H1 (cell line): ENCODE measurements around the gene AATK. TPM values are rescaled to one million over a fixed set of nuclear protein-coding genes. Genes with fewer than 3 reads are reported as not detected.

ENCODE experiments used
- CTCF ChIA-PET: fragments of 300-600 bp; sonication (Branson Sonifier 250); formaldehyde crosslinking; loops from one replicate; lab custom pipeline; 2021; ENCODE audit not compliant: partially characterized antibody; lab: Charles Lee
- POLR2A ChIA-PET: fragments of 300-600 bp; sonication (Branson Sonifier 250); formaldehyde crosslinking; loops from one replicate; lab custom pipeline; 2021; ENCODE audit warnings: inconsistent platforms; ENCODE audit not compliant: partially characterized antibody; lab: Charles Lee
- DNase-seq, 2 experiments: peaks; one replicate each; pipeline versions ENCODE4 v3.0.0 to v3.0.0-alpha.2; 2010 to 2022; ENCODE audit warnings: low spot score in 2 of 2, low read depth in 1 of 2, mixed read lengths in 1 of 2
- FAIRE-seq: peaks from 2 replicates; lab custom pipeline; 2011; peaks lifted over from hg19 to GRCh38; lab: Jason Lieb, UNC
- H2AFZ ChIP-seq: 2 replicates; pipeline ENCODE4 v1.8.1; 2012; ENCODE audit warnings: low read length, inconsistent platforms
- H2AK5ac ChIP-seq: 2 replicates; pipeline ENCODE4 v1.6.1; 2013; ENCODE audit warnings: low read depth, low read length
- H2BK120ac ChIP-seq: replicated peaks from 2 replicates; pipeline ENCODE3; 2013; ENCODE audit warnings: low read depth, low read length, inconsistent platforms
- H2BK12ac ChIP-seq: 2 replicates; pipeline ENCODE4 v1.6.1; 2013; ENCODE audit warnings: low read depth, low read length
- H2BK15ac ChIP-seq: 2 replicates; pipeline ENCODE4 v1.6.1; 2013; ENCODE audit warnings: low read length
- H2BK20ac ChIP-seq: 2 replicates; pipeline ENCODE4 v1.6.1; 2013; ENCODE audit warnings: low read length
- H2BK5ac ChIP-seq: 2 replicates; pipeline ENCODE4 v1.6.1; 2013; ENCODE audit warnings: low read depth, low read length
- H3K14ac ChIP-seq: 2 replicates; pipeline ENCODE4 v1.6.1; 2013; ENCODE audit warnings: inconsistent platforms; ENCODE audit not compliant: insufficient read length
- H3K18ac ChIP-seq: 2 replicates; pipeline ENCODE4 v1.6.1; 2013; ENCODE audit warnings: low read length; ENCODE audit errors: extremely low read depth
- H3K23ac ChIP-seq: 2 replicates; pipeline ENCODE4 v1.6.1; 2013; ENCODE audit warnings: inconsistent platforms; ENCODE audit not compliant: insufficient read length
- H3K23me2 ChIP-seq: 2 replicates; pipeline ENCODE4 v1.6.1; 2013; ENCODE audit warnings: low read depth, low read length
- H3K27ac ChIP-seq: 2 replicates; pipeline ENCODE4 v1.6.1; 2011; ENCODE audit warnings: low read depth, low read length, inconsistent platforms
- H3K27me3 ChIP-seq, 4 experiments: replicated peaks in 1 of 4; 1 replicate in 1 of 4; 2 replicates in 3 of 4; pipeline versions ENCODE4 v1.6.1 to v1.8.1; 2011 to 2013; ENCODE audit warnings: low read length in 3 of 4, mild to moderate bottlenecking in 3 of 4, inconsistent platforms in 2 of 4, mixed read lengths in 2 of 4, moderate library complexity in 1 of 4; ENCODE audit not compliant: control insufficient read depth in 3 of 4, insufficient read depth in 3 of 4; ENCODE audit errors: extremely low read depth in 1 of 4
- H3K36me3 ChIP-seq, 4 experiments: 2 replicates each; pipeline versions ENCODE4 v1.6.1 to v1.8.1; 2011 to 2013; ENCODE audit warnings: mild to moderate bottlenecking in 4 of 4, low read length in 3 of 4, moderate library complexity in 2 of 4, control low read depth in 1 of 4, inconsistent platforms in 1 of 4; ENCODE audit not compliant: insufficient read depth in 4 of 4, control insufficient read depth in 2 of 4
- H3K4ac ChIP-seq: replicated peaks from 2 replicates; pipeline ENCODE3; 2013; ENCODE audit warnings: low read length, low read depth, mixed read lengths, inconsistent platforms; ENCODE audit not compliant: insufficient read length
- H3K4me1 ChIP-seq, 4 experiments: replicated peaks in 1 of 4; 1 replicate in 1 of 4; 2 replicates in 3 of 4; pipeline versions ENCODE4 v1.6.1 to v1.8.1; 2011 to 2013; ENCODE audit warnings: low read length in 3 of 4, inconsistent platforms in 2 of 4, mixed read lengths in 1 of 4; ENCODE audit not compliant: insufficient read depth in 4 of 4, control insufficient read depth in 3 of 4
- H3K4me2 ChIP-seq, 2 experiments: 2 replicates each; pipeline versions ENCODE4 v1.6.1 to v1.8.1; 2011 to 2013; ENCODE audit warnings: low read depth in 2 of 2, low read length in 2 of 2, control low read depth in 1 of 2, inconsistent platforms in 1 of 2, mild to moderate bottlenecking in 1 of 2; ENCODE audit not compliant: insufficient read depth in 1 of 2
- H3K4me3 ChIP-seq, 4 experiments: fragments of 200-600, 300-600 bp in 1 of 4; sonication (generic), shearing (Covaris generic), sonication (Bioruptor Twin) in 1 of 4; 2 replicates each; pipeline versions ENCODE4 v1.5.1 to v1.8.1; 2011 to 2016; ENCODE audit warnings: low read length in 4 of 4, low read depth in 3 of 4, control low read depth in 2 of 4, inconsistent platforms in 2 of 4, mild to moderate bottlenecking in 2 of 4, mixed read lengths in 1 of 4, moderate library complexity in 1 of 4; ENCODE audit not compliant: insufficient read depth in 2 of 4; ENCODE audit errors: extremely low read depth in 1 of 4
- H3K56ac ChIP-seq: replicated peaks from 2 replicates; pipeline ENCODE3; 2013; ENCODE audit warnings: low read depth, mild to moderate bottlenecking, mixed read lengths, low read length, inconsistent platforms; ENCODE audit not compliant: insufficient read length
- H3K79me1 ChIP-seq: 2 replicates; pipeline ENCODE4 v1.6.1; 2013; ENCODE audit warnings: low read depth, low read length, control low read depth
- H3K79me2 ChIP-seq, 2 experiments: 2 replicates each; pipeline versions ENCODE4 v1.6.1 to v1.8.1; 2012 to 2013; ENCODE audit warnings: low read length in 2 of 2, mild to moderate bottlenecking in 2 of 2, inconsistent platforms in 1 of 2; ENCODE audit not compliant: insufficient read depth in 2 of 2, control insufficient read depth in 1 of 2
- H3K9ac ChIP-seq, 4 experiments: replicated peaks in 1 of 4; 1 replicate in 1 of 4; 2 replicates in 3 of 4; pipeline versions ENCODE4 v1.6.1 to v1.8.1; 2011 to 2013; ENCODE audit warnings: low read depth in 3 of 4, low read length in 3 of 4, control low read depth in 2 of 4, mild to moderate bottlenecking in 2 of 4, moderate library complexity in 2 of 4, inconsistent platforms in 1 of 4; ENCODE audit errors: extremely low read depth in 1 of 4
- H3K9me3 ChIP-seq, 2 experiments: 2 replicates each; pipeline versions ENCODE4 v1.6.1 to v1.8.1; 2012 to 2013; ENCODE audit warnings: mild to moderate bottlenecking in 2 of 2, moderate library complexity in 2 of 2, control low read depth in 1 of 2, inconsistent platforms in 1 of 2, low read depth in 1 of 2, low read length in 1 of 2, mixed read lengths in 1 of 2; ENCODE audit not compliant: insufficient read depth in 2 of 2
- H4K20me1 ChIP-seq, 2 experiments: replicated peaks in 1 of 2; 2 replicates each; pipeline versions ENCODE3 to v1.8.1; 2011 to 2013; ENCODE audit warnings: inconsistent platforms in 2 of 2, low read length in 2 of 2, mild to moderate bottlenecking in 1 of 2; ENCODE audit not compliant: insufficient read depth in 2 of 2, control insufficient read depth in 1 of 2
- H4K5ac ChIP-seq: 2 replicates; pipeline ENCODE4 v1.6.1; 2013; ENCODE audit warnings: low read length, low read depth, mixed read lengths, inconsistent platforms; ENCODE audit not compliant: insufficient read length
- H4K8ac ChIP-seq: 2 replicates; pipeline ENCODE4 v1.8.0; 2013; ENCODE audit warnings: mild to moderate bottlenecking, moderate library complexity, low read length, inconsistent platforms; ENCODE audit not compliant: insufficient read depth; ENCODE audit errors: extremely low read depth
- H4K91ac ChIP-seq: replicated peaks from 2 replicates; pipeline ENCODE3; 2013; ENCODE audit warnings: low read length, mixed read lengths, inconsistent platforms; ENCODE audit not compliant: insufficient read length
- ATF2 ChIP-seq: IDR thresholded peaks from 2 replicates; pipeline ENCODE4 v1.6.1; 2012; ENCODE audit warnings: low read length, inconsistent platforms
- HDAC6 ChIP-seq: IDR thresholded peaks from one replicate; pipeline ENCODE4 v1.7.1; 2012; ENCODE audit warnings: low read depth, mild to moderate bottlenecking, inconsistent platforms, low read length, moderate library complexity
- KDM1A ChIP-seq: fragments of 200-600, 300-600 bp; sonication (generic); IDR thresholded peaks from 2 replicates; pipeline ENCODE4 v1.7.1; 2016; ENCODE audit warnings: mild to moderate bottlenecking, low read length, borderline replicate concordance
- RXRA ChIP-seq: IDR thresholded peaks from 2 replicates; pipeline ENCODE4 v1.6.1; 2011; ENCODE audit warnings: low read depth, mild to moderate bottlenecking, low read length, moderate library complexity; ENCODE audit not compliant: insufficient read depth
- SP4 ChIP-seq: IDR thresholded peaks from 2 replicates; pipeline ENCODE4 v1.6.1; 2012; ENCODE audit warnings: low read length, inconsistent platforms
- SUZ12 ChIP-seq: fragments of 200-600 bp; sonication (generic); IDR thresholded peaks from 2 replicates; pipeline ENCODE4 v1.6.1; 2012; ENCODE audit warnings: mild to moderate bottlenecking, inconsistent platforms, low read length, moderate library complexity, mixed read lengths
- YY1 ChIP-seq: IDR thresholded peaks from 2 replicates; pipeline ENCODE4 v1.6.1; 2011; ENCODE audit warnings: low read depth, mild to moderate bottlenecking, low read length
- WGBS, 2 experiments: shearing (Covaris generic) in 1 of 2; methylation state at CpG; one replicate each; pipeline versions ENCODE4 v1.1.6 to v1.1.7; 2013 to 2015; ENCODE audit warnings: low lambda C conversion rate in 2 of 2, mixed read lengths in 2 of 2, inconsistent platforms in 1 of 2, low coverage in 1 of 2, missing lambda C conversion rate in 1 of 2; ENCODE audit not compliant: insufficient replicate concordance in 2 of 2, insufficient coverage in 1 of 2, insufficient read length in 1 of 2; ENCODE audit errors: extremely low coverage in 1 of 2, missing lambda C conversion rate in 1 of 2; 5-methylcytosine and 5-hydroxymethylcytosine counted together
- polyA plus RNA-seq, 7 experiments: library from polyadenylated mRNA; depleted of rRNA in 3 of 7; stranded (reverse) in 5 of 7; unstranded in 2 of 7; fragments of >200 nt in 5 of 7; fragments of 200-250 nt in 2 of 7; gene quantifications; 1 replicate in 5 of 7; 2 replicates in 1 of 7; 4 replicates in 1 of 7; pipeline versions ENCODE4 v1.2.1 to v1.2.3, GENCODE V29; 2011 to 2013; ENCODE audit warnings: missing spikeins in 2 of 7, mixed read lengths in 2 of 7
- total RNA-seq: library from RNA; stranded (reverse); fragmentation: NEBNext Ultra II Directional; extraction: Animal tissue kit (Norgen Biotek cat#: 25700); gene quantifications from 2 replicates; pipeline ENCODE4 v1.2.1, GENCODE V29; 2021
- TF ChIP-seq, protein P1 (sequence below): IDR thresholded peaks from 2 replicates; pipeline ENCODE4 v1.6.1; 2012; ENCODE audit warnings: inconsistent platforms

Gene AATK
- total and polyA plus RNA-seq, 2 of the 8 experiments (the other 6 are each of a cell fraction or from before 2014, with no cell fraction given), result 1.7 to 3.5 TPM

DNA sequence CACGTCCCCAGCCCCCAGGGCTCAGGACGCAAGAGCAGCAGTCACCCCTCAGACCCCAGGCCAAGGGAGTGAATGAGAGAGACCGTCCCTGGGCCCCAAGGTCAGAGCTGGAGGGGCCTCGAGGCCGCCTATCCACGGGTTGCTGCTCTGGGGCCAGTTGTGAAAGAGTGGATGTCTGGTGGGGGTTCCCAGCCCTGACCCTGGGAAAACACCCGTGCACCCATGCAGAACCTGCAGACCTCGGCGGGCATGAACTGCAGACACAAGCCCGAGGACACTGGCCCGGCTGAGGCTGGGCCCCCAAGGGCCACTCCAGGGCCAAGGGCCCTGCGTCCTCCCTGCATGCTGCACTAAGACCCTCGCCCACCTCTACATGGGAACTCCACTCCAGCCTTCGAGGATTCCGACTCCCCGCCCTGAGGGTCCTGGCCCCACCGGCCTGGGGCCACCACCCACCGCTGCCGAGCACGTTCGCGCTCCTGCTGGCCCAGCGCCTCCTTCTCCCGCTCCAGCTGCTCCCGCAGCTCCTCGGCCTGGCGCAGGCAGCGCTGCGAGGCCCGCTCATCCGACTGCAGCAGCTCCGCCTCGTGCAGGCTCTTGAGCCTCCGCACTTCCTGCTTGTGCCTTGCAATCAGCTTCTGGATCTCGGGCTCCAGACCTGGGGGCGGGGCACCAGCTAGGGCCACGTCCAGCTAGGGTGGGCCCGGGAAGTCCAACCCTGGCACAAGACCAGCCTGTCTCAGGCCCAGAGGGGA is 27.6 kb upstream of the AATK start:
- no peak for DNase-seq
- ChIA-PET POLR2A (no interaction called here), CTCF (interaction anchor here (1.2 to 2.0 kb wide), 3 partner anchors 9 to 72 kb away, joined by 3 to 7 read pairs (median 4); no protein-coding TSS in a partner anchor)
- H3K4me1 ChIP-seq, result no peaks in the 10 kb centered on the region
- H3K4ac ChIP-seq, result no peak overlapping the region
- H3K27ac ChIP-seq, result no peak overlapping the region
- H3K9ac ChIP-seq, result no peak overlapping the region
- FAIRE-seq, result no peak
- H2BK15ac ChIP-seq, result no peak overlapping the region
- no peaks in the 10 kb centered on the region for H3K79me1 ChIP-seq
- no peak overlapping the region for H4K5ac ChIP-seq
- H3K27me3 ChIP-seq, result no peaks in the 10 kb centered on the region
- TF ChIP-seq KDM1A (no peak), ATF2 (no peak), YY1 (no peak), SP4 (no peak), RXRA (no peak), SUZ12 (no peak), HDAC6 (no peak)
- TF ChIP-seq, protein P1, sequence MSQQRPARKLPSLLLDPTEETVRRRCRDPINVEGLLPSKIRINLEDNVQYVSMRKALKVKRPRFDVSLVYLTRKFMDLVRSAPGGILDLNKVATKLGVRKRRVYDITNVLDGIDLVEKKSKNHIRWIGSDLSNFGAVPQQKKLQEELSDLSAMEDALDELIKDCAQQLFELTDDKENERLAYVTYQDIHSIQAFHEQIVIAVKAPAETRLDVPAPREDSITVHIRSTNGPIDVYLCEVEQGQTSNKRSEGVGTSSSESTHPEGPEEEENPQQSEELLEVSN, result no peak
- no peak overlapping the region for H2AFZ ChIP-seq
- no peak overlapping the region for H2BK5ac ChIP-seq
- H3K23me2 ChIP-seq, result no peaks in the 10 kb centered on the region
- H4K91ac ChIP-seq, result no peak overlapping the region
- no peak overlapping the region for H2BK20ac ChIP-seq
- H2AK5ac ChIP-seq, result no peak overlapping the region
- 95% methylated on average over 22 of the region's 38 CpGs; no CpG with 5 or more reads in 1 of the 2 experiments for WGBS, 2 experiments
- H3K9me3 ChIP-seq, result no peaks in the 10 kb centered on the region
- H3K14ac ChIP-seq, result no peak overlapping the region
- H3K4me3 ChIP-seq, result no peak overlapping the region
- no peak overlapping the region for H2BK120ac ChIP-seq
- peak overlapping the region; percentile 68; the same call in 1 of the 2 replicates for H4K8ac ChIP-seq
- no peak overlapping the region for H3K4me2 ChIP-seq
- H3K36me3 ChIP-seq, result peaks cover 0 to 23% (median 4%) of the 10 kb centered on the region in 4 experiments; a peak in 3 of 8 replicates
- no peaks in the 10 kb centered on the region for H3K79me2 ChIP-seq
- no peak overlapping the region for H3K18ac ChIP-seq
- H3K56ac ChIP-seq, result no peak overlapping the region
- H3K23ac ChIP-seq, result no peak overlapping the region
- no peak overlapping the region for H2BK12ac ChIP-seq
- H4K20me1 ChIP-seq, result peaks cover 0 to 3% of the 10 kb centered on the region in 2 experiments
